K562 (cell line): ENCODE data around the gene CCDC34. TPM values are rescaled to one million over a fixed set of nuclear protein-coding genes. Genes with fewer than 3 reads are reported as not detected.

ENCODE experiments used
- ATF4 ChIP-seq: fragments of 450-650 bp; formaldehyde crosslinking; IDR thresholded peaks from 2 replicates; pipeline ENCODE4 v1.4.0; 2022; ENCODE audit warnings: mild to moderate bottlenecking, moderate library complexity
- DACH1 ChIP-seq: fragments of 450-650 bp; IDR thresholded peaks from 2 replicates; pipeline ENCODE4 v1.6.1; 2018; ENCODE audit not compliant: partially characterized antibody
- DIDO1 ChIP-seq: fragments of 450-650 bp; IDR thresholded peaks from 2 replicates; pipeline ENCODE4 v1.6.1; 2016; ENCODE audit warnings: low read depth, missing biosample characterization, missing genetic modification characterization
- DPF2 ChIP-seq: fragments of 450-650 bp; IDR thresholded peaks from 2 replicates; pipeline ENCODE4 v1.6.1; 2016
- HNRNPL ChIP-seq: fragments of 200-400 bp; formaldehyde crosslinking; IDR thresholded peaks from 2 replicates; pipeline ENCODE4 v1.6.1; 2017; ENCODE audit warnings: low read depth, mild to moderate bottlenecking, low read length
- KDM1A ChIP-seq, 2 experiments: fragments of 450-650 bp; IDR thresholded peaks; 2 replicates each; pipeline ENCODE4 v1.6.1; 2016; ENCODE audit warnings: mild to moderate bottlenecking in 2 of 2
- NR0B1 ChIP-seq: fragments of 450-650 bp; IDR thresholded peaks from one replicate; pipeline ENCODE4 v1.6.1; 2018; ENCODE audit warnings: mild to moderate bottlenecking, moderate library complexity; ENCODE audit not compliant: partially characterized antibody
- PKNOX1 ChIP-seq: fragments of 450-650 bp; IDR thresholded peaks from 2 replicates; pipeline ENCODE4 v1.6.1; 2016
- POLR2A ChIP-seq: fragments of 450-650 bp; conservative IDR thresholded peaks from 2 replicates; pipeline ENCODE4 v1.6.1; 2016
- RAD21 ChIP-seq, 2 experiments: fragments of 250-450 bp in 1 of 2; fragments of 450-650 bp in 1 of 2; sonication (Bioruptor Pico) in 1 of 2; formaldehyde crosslinking in 1 of 2; IDR thresholded peaks in 1 of 2; conservative IDR thresholded peaks in 1 of 2; 2 replicates each; pipeline versions ENCODE4 v1.4.0 to v1.8.0; 2020 to 2022; ENCODE audit warnings: mild to moderate bottlenecking in 2 of 2, moderate library complexity in 1 of 2
- RFX1 ChIP-seq: fragments of 450-650 bp; IDR thresholded peaks from 2 replicates; pipeline ENCODE4 v1.6.1; 2016; ENCODE audit warnings: mild to moderate bottlenecking, moderate library complexity
- SMARCA4 ChIP-seq: fragments of 450-650 bp; IDR thresholded peaks from 2 replicates; pipeline ENCODE4 v1.6.1; 2016
- SMARCE1 ChIP-seq: fragments of 450-650 bp; IDR thresholded peaks from 2 replicates; pipeline ENCODE4 v1.7.1; 2016; ENCODE audit warnings: mild to moderate bottlenecking
- SPI1 ChIP-seq: IDR thresholded peaks from 2 replicates; pipeline ENCODE4 v1.6.1; 2011; ENCODE audit warnings: low read depth, low read length, control low read depth, borderline replicate concordance
- TAF1 ChIP-seq: IDR thresholded peaks from 2 replicates; pipeline ENCODE4 v1.6.1; 2011; ENCODE audit warnings: mild to moderate bottlenecking, low read length, moderate library complexity; ENCODE audit not compliant: insufficient read depth, control insufficient read depth, severe bottlenecking; ENCODE audit errors: extremely low read depth
- ZEB2 ChIP-seq: fragments of 450-650 bp; IDR thresholded peaks from 2 replicates; pipeline ENCODE4 v1.6.1; 2016
- ZNF12 ChIP-seq: sonication (generic); formaldehyde crosslinking; IDR thresholded peaks from 2 replicates; pipeline ENCODE4 v1.4.0; 2020; ENCODE audit warnings: mild to moderate bottlenecking, missing genetic modification reagents
- ZNF445 ChIP-seq: fragments of 250-450 bp; sonication (Bioruptor Pico); IDR thresholded peaks from 2 replicates; pipeline ENCODE4 v1.4.0; 2020; ENCODE audit warnings: low read depth, mild to moderate bottlenecking, moderate library complexity
- ZNF707 ChIP-seq: fragments of 250-450 bp; sonication (Bioruptor Pico); conservative IDR thresholded peaks from 2 replicates; pipeline ENCODE4 v1.8.0; 2022; ENCODE audit warnings: inconsistent platforms, mild to moderate bottlenecking, moderate library complexity
- ZNF764 ChIP-seq: fragments of 250-450 bp; sonication (Bioruptor Pico); IDR thresholded peaks from 2 replicates; pipeline ENCODE4 v1.4.0; 2020; ENCODE audit warnings: low read depth, mild to moderate bottlenecking, moderate library complexity
- polyA plus RNA-seq, 8 experiments: library from polyadenylated mRNA; depleted of rRNA in 4 of 8; stranded (reverse) in 5 of 8; unstranded in 3 of 8; fragments of >200 nt; fragmentation: Nextera tagmentation in 2 of 8; fragmentation: Illumina TruSeq in 1 of 8; extraction: Ambion mirVana in 2 of 8; extraction: Trizol in 1 of 8; gene quantifications; 2 replicates each; pipeline versions ENCODE4 v1.2.1 to v1.2.3, GENCODE V29; 2011 to 2014; ENCODE audit warnings: inconsistent platforms in 1 of 8, missing spikeins in 1 of 8
- total RNA-seq, 7 experiments: library from RNA; depleted of rRNA in 6 of 7; stranded (reverse); fragments of >200 nt in 6 of 7; fragmentation: Illumina TruSeq in 2 of 7; extraction: Trizol in 2 of 7; gene quantifications; 2 replicates each; pipeline versions ENCODE4 v1.2.1 to v1.2.3, GENCODE V29; 2011 to 2021; ENCODE audit warnings: low replicate concordance in 1 of 7
- TF ChIP-seq, protein P1 (sequence below): sonication (generic); formaldehyde crosslinking; IDR thresholded peaks from 2 replicates; pipeline ENCODE4 v1.8.0; 2022; ENCODE audit warnings: missing genetic modification reagents, mild to moderate bottlenecking, borderline replicate concordance
- TF ChIP-seq, protein P2 (sequence below): fragments of 450-650 bp; formaldehyde crosslinking; IDR thresholded peaks from 2 replicates; pipeline ENCODE4 v1.4.0; 2020; ENCODE audit warnings: mild to moderate bottlenecking, moderate library complexity

Gene CCDC34
- total and polyA plus RNA-seq, 9 of the 15 experiments (the other 6 are each of a cell fraction or from before 2014, with no cell fraction given): 6.2 to 42.0 (median 15.7) TPM

DNA sequence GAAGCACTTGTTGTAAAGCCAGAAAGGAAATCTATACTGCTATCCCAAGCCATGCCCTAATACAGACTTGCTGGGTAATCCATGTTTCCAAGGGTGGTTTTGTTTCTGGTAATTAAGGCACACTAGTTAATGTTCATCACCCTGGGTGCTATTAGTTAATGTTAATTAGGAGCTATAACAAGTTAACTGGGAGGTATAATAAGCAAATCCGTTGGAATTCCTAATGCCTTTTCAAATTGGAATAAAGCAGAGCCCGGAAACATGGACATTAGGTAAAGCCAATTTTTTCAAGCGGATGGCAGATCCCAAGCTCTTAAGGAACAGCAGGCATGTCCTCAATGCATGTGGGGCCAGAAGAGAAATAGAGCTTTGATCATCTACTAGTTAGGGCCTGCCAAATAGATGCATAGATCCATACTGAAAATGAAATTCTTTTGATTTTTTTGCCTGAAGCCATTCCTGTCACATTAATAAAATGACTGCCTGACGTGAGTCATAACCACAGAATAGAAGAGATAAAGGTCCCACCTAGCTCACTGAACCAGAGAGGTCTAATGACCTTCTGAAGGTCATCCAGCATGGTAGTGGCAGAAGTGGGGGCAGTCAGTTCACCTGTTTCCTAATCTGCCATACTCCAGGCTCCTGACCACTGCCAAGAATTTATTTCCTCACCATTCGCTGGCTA lies 28.5 kb upstream of the CCDC34 start (continued):
- TF ChIP-seq, protein P1, sequence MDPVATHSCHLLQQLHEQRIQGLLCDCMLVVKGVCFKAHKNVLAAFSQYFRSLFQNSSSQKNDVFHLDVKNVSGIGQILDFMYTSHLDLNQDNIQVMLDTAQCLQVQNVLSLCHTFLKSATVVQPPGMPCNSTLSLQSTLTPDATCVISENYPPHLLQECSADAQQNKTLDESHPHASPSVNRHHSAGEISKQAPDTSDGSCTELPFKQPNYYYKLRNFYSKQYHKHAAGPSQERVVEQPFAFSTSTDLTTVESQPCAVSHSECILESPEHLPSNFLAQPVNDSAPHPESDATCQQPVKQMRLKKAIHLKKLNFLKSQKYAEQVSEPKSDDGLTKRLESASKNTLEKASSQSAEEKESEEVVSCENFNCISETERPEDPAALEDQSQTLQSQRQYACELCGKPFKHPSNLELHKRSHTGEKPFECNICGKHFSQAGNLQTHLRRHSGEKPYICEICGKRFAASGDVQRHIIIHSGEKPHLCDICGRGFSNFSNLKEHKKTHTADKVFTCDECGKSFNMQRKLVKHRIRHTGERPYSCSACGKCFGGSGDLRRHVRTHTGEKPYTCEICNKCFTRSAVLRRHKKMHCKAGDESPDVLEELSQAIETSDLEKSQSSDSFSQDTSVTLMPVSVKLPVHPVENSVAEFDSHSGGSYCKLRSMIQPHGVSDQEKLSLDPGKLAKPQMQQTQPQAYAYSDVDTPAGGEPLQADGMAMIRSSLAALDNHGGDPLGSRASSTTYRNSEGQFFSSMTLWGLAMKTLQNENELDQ (CRISPR knock-in tag): no peak
- TF ChIP-seq ZNF445 (CRISPR knock-in tag) (no peak), SPI1 (no peak), ZNF12 (CRISPR knock-in tag) (no peak), DPF2 (peak; percentile 59), DACH1 (peak; percentile 52), DIDO1 (tag) (no peak), ZNF764 (CRISPR knock-in tag) (no peak), RFX1 (no peak), PKNOX1 (peak; percentile 24; the same call in 1 of the 2 replicates), ZEB2 (peak; percentile 16; the same call in 1 of the 2 replicates), HNRNPL (no peak), TAF1 (no peak), RAD21 (CRISPR knock-in tag; conservative IDR thresholded peaks at IDR 0.05 in 1 of 2, IDR thresholded peaks at IDR 0.05 in 1 of 2) (no peak), SMARCE1 (peak; percentile 65; the same call in 1 of the 2 replicates), ZNF707 (CRISPR knock-in tag) (no peak), POLR2A (no peak), NR0B1 (no peak), SMARCA4 (peak; percentile 53; the same call in 1 of the 2 replicates), ATF4 (CRISPR knock-in tag) (no peak), KDM1A (IDR thresholded peaks at IDR 0.05) (peak in 1 of 2 experiments; percentile 18; a peak in 1 of 4 replicates)
- TF ChIP-seq, protein P2, sequence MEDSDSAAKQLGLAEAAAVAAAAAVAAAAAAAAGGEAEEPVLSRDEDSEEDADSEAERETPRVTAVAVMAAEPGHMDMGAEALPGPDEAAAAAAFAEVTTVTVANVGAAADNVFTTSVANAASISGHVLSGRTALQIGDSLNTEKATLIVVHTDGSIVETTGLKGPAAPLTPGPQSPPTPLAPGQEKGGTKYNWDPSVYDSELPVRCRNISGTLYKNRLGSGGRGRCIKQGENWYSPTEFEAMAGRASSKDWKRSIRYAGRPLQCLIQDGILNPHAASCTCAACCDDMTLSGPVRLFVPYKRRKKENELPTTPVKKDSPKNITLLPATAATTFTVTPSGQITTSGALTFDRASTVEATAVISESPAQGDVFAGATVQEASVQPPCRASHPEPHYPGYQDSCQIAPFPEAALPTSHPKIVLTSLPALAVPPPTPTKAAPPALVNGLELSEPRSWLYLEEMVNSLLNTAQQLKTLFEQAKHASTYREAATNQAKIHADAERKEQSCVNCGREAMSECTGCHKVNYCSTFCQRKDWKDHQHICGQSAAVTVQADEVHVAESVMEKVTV: no peak
